ENCODE measurements around the gene CDH4. TPM values are rescaled to one million over a fixed set of nuclear protein-coding genes. Genes with fewer than 3 reads are reported as not detected.

The CDH4 gene
- total and polyA plus RNA-seq, 2 of the 4 experiments (the other 2 are of a cell fraction): 1.6 to 3.5 TPM

- BruUV-seq (replicated peaks): no TSS peak
- Histone ChIP-seq H2AK9ac (replicated peaks; ENCODE audit: low read depth, low read length, poor library complexity) (no peak overlapping the region), H3K4me2 (ENCODE audit: low read depth, low read length) (no peak overlapping the region), H3K27me3 (ENCODE audit: control insufficient read depth, insufficient read depth, low read length) (peaks cover 3% of the 10 kb centered on the region), H3K9me3 (ENCODE audit: control insufficient read depth, insufficient read depth, low read length) (no peaks in the 10 kb centered on the region), H3K9ac (ENCODE audit: low read depth, low read length) (no peak overlapping the region), H3K18ac (ENCODE audit: low read depth, low read length) (no peak overlapping the region), H4K8ac (ENCODE audit: low read depth in 2 of 2, low read length in 2 of 2) (no peak overlapping the region), H3K56ac (ENCODE audit: extremely low read depth, insufficient read depth, low read length) (no peak overlapping the region), H4K5ac (ENCODE audit: low read depth, low read length) (no peak overlapping the region), H4K91ac (ENCODE audit: insufficient read depth, low read depth, low read length) (no peak overlapping the region), H3K79me1 (ENCODE audit: low read depth in 1 of 2, low read length in 2 of 2) (no peaks in the 10 kb centered on the region), H2BK120ac (ENCODE audit: low read depth, low read length) (no peak overlapping the region), H2BK15ac (ENCODE audit: low read depth, low read length) (no peak overlapping the region), H3K4me1 (ENCODE audit: control insufficient read depth, insufficient read depth, low read length) (0 out of 2 replicates have a peak, but pooled peaks cover 2% of the 10 kb centered on the region), H3K27ac (ENCODE audit: insufficient read depth, low read length) (no peak overlapping the region), H2AFZ (replicated peaks; ENCODE audit: low read length, poor library complexity) (peak overlapping the region; percentile 6), H3K4me3 (ENCODE audit: insufficient read depth, low read depth, low read length) (no peak overlapping the region), H2AK5ac (ENCODE audit: low read depth, low read length) (no peak overlapping the region), H2BK5ac (ENCODE audit: low read depth, low read length, poor library complexity, severe bottlenecking) (no peak overlapping the region), H3K23ac (ENCODE audit: low read depth, low read length) (no peak overlapping the region), H3K36me3 (ENCODE audit: control insufficient read depth, insufficient read depth, low read length) (no peaks in the 10 kb centered on the region), H2BK20ac (ENCODE audit: low read depth, low read length) (no peak overlapping the region), H3K4ac (ENCODE audit: low read depth, low read length) (no peak overlapping the region), H3K14ac (replicated peaks; ENCODE audit: low read depth, low read length) (no peak overlapping the region), H4K20me1 (ENCODE audit: insufficient read depth, low read length) (no peaks in the 10 kb centered on the region), H3K9me1 (ENCODE audit: insufficient read depth, low read length) (no peaks in the 10 kb centered on the region)
- dilution Hi-C loops (cut with HindIII; ENCODE audit: low sequenced_read_pairs, unreplicated experiment): no loop called here
- in situ Hi-C loops (cut with MboI; ENCODE audit: low sequenced_read_pairs): no loop called here
- intact Hi-C loops (cut with micrococcal nuclease): no loop called here
- ATAC-seq (ENCODE audit: low read depth) (no peak), DNase-seq (no peak)
- ChIA-PET CTCF (no interaction called here), POLR2A (ENCODE audit: unreplicated experiment) (no interaction called here)
- WGBS, 2 experiments (ENCODE audit: extremely low coverage in 2 of 2, insufficient read length in 1 of 2): 100% methylated on average over 2 of the region's 6 CpGs; no CpG with 5 or more reads in 1 of the 2 experiments
- no peak for TF ChIP-seq SMC3 (IDR thresholded peaks at IDR 0.05; ENCODE audit: low read depth, low read length)
- no peak for TF ChIP-seq ELK1 (IDR thresholded peaks at IDR 0.05; ENCODE audit: borderline replicate concordance, low read depth, low read length)
- no peak for TF ChIP-seq CEBPB (IDR thresholded peaks at IDR 0.05; ENCODE audit: low read depth, low read length)
- no peak for TF ChIP-seq RCOR1 (IDR thresholded peaks at IDR 0.05; ENCODE audit: insufficient replicate concordance, low read length)
- no peak for TF ChIP-seq MAFK (IDR thresholded peaks at IDR 0.05; ENCODE audit: low read depth, low read length)
- no peak for TF ChIP-seq RFX5 (IDR thresholded peaks at IDR 0.05; ENCODE audit: low read depth, low read length)
Observed at GRCh38 chr20:61445138-61445537, 193.1 kb downstream of the CDH4 start.

Data from IMR-90 (cell line).